Right hindlimb (tissue), 1 donor: ENCODE results near the gene MUC13.

ENCODE experiments used
- DNase-seq: peaks from one replicate; pipeline ENCODE4 v3.0.0-alpha.2; 2018

Gene MUC13

GRCh38 chr3:124941771-124942170, 7.2 kb upstream of the MUC13 start:
- no peak for DNase-seq

- DNase-seq = no peak
These were observed 5.1 kb upstream of the MUC13 start for GRCh38 chr3:124939661-124940060.

GRCh38 chr3:124938896-124939295, 4.3 kb upstream of the MUC13 start:
- DNase-seq = no peak

- DNase-seq = no peak
These were observed 2.5 kb upstream of the MUC13 start for GRCh38 chr3:124937049-124937448.

- no peak for DNase-seq
These were observed 1.4 kb upstream of the MUC13 start for GRCh38 chr3:124935794-124936542.

- no peak for DNase-seq
These were observed 713 bp upstream of the MUC13 start for GRCh38 chr3:124935264-124935663.

GRCh38 chr3:124928333-124929202, 6.0 kb downstream of the MUC13 start:
- peak; percentile 62 for DNase-seq

GRCh38 chr3:124927574-124928045, 6.9 kb downstream of the MUC13 start:
- DNase-seq = no peak

GRCh38 chr3:124926426-124927101, 8.0 kb downstream of the MUC13 start:
- no peak for DNase-seq

- DNase-seq = no peak
These were observed 9.8 kb downstream of the MUC13 start for GRCh38 chr3:124924741-124925140.

GRCh38 chr3:124923833-124924232, 10.7 kb downstream of the MUC13 start:
- no peak for DNase-seq

GRCh38 chr3:124920718-124921117, 13.8 kb downstream of the MUC13 start:
- DNase-seq = no peak

- DNase-seq = no peak
These were observed 14.8 kb downstream of the MUC13 start for GRCh38 chr3:124919756-124920155.

GRCh38 chr3:124918524-124918923, 16.0 kb downstream of the MUC13 start:
- no peak for DNase-seq

- DNase-seq = peak; percentile 21
These were observed 17.6 kb downstream of the MUC13 start for GRCh38 chr3:124916837-124917409.

GRCh38 chr3:124915254-124915653, 19.3 kb downstream of the MUC13 start:
- no peak for DNase-seq

- DNase-seq = no peak
These were observed 26.6 kb downstream of the MUC13 start for GRCh38 chr3:124907957-124908356.

- DNase-seq = no peak
These were observed 29.6 kb downstream of the MUC13 start for GRCh38 chr3:124904835-124905492.

GRCh38 chr3:124903896-124904834, 30.4 kb downstream of the MUC13 start:
- DNase-seq = no peak

GRCh38 chr3:124896824-124897526, 37.6 kb downstream of the MUC13 start:
- DNase-seq = no peak

GRCh38 chr3:124895756-124896155, 38.8 kb downstream of the MUC13 start:
- peak; percentile 51 for DNase-seq
